GM12878 (cell line): ENCODE results near the gene CDKL2. TPM values are rescaled to one million over a fixed set of nuclear protein-coding genes. Genes with fewer than 3 reads are reported as not detected.

Experiments used
- ATF2 ChIP-seq: IDR thresholded peaks from 2 replicates; pipeline ENCODE4 v1.6.1; 2012; ENCODE audit warnings: low read length, inconsistent platforms
- CEBPZ ChIP-seq: fragments of 150-350 bp; IDR thresholded peaks from 2 replicates; pipeline ENCODE4 v1.6.1; 2016; ENCODE audit warnings: low read depth, low read length
- E4F1 ChIP-seq: fragments of 450-650 bp; IDR thresholded peaks from 2 replicates; pipeline ENCODE4 v1.6.1; 2018; ENCODE audit warnings: borderline replicate concordance, mild to moderate bottlenecking; ENCODE audit not compliant: partially characterized antibody
- EED ChIP-seq: sonication (generic); IDR thresholded peaks from 2 replicates; pipeline ENCODE4 v1.6.1; 2016; ENCODE audit warnings: antibody characterized with exemption, low read depth
- EP300 ChIP-seq, 2 experiments: fragments of 150-350 bp in 1 of 2; IDR thresholded peaks; 2 replicates each; pipeline ENCODE4 v1.6.1; 2011 to 2012; ENCODE audit warnings: low read depth in 2 of 2, low read length in 2 of 2, borderline replicate concordance in 1 of 2, improper control_type of control experiment in 1 of 2, inconsistent platforms in 1 of 2; ENCODE audit not compliant: control insufficient read depth in 1 of 2
- KAT2A ChIP-seq: conservative IDR thresholded peaks from 2 replicates; pipeline ENCODE4 v1.6.1; 2011; ENCODE audit warnings: low read depth, low read length; ENCODE audit not compliant: control insufficient read depth
- NBN ChIP-seq: fragments of 450-650 bp; IDR thresholded peaks from 2 replicates; pipeline ENCODE4 v1.6.1; 2016
- NFIC ChIP-seq: IDR thresholded peaks from 2 replicates; pipeline ENCODE4 v1.6.1; 2012; ENCODE audit warnings: low read depth, mild to moderate bottlenecking, inconsistent platforms, low read length, moderate library complexity
- NFYB ChIP-seq: IDR thresholded peaks from 2 replicates; pipeline ENCODE4 v1.6.1; 2011; ENCODE audit warnings: low read depth, mild to moderate bottlenecking, low read length, improper control_type of control experiment, moderate library complexity; ENCODE audit not compliant: insufficient read depth
- RAD21 ChIP-seq: IDR thresholded peaks from 2 replicates; pipeline ENCODE4 v1.6.1; 2011; ENCODE audit warnings: mild to moderate bottlenecking, low read depth, low read length, moderate library complexity; ENCODE audit not compliant: insufficient read depth
- SKIL ChIP-seq: fragments of 450-650 bp; IDR thresholded peaks from 2 replicates; pipeline ENCODE4 v1.6.1; 2017; ENCODE audit warnings: mild to moderate bottlenecking, low read depth, inconsistent platforms; ENCODE audit not compliant: poor library complexity, severe bottlenecking
- STAT3 ChIP-seq: IDR thresholded peaks from 2 replicates; pipeline ENCODE4 v1.6.1; 2011; ENCODE audit warnings: low read depth, low read length, improper control_type of control experiment
- ZNF592 ChIP-seq: fragments of 450-650 bp; IDR thresholded peaks from 2 replicates; pipeline ENCODE4 v1.6.1; 2017; ENCODE audit warnings: mild to moderate bottlenecking, moderate library complexity
- polyA plus RNA-seq, 11 experiments: library from polyadenylated mRNA; depleted of rRNA in 4 of 11; unstranded in 6 of 11; stranded (reverse) in 5 of 11; fragments of >200 nt; fragmentation: Nextera tagmentation in 4 of 11; fragmentation: Illumina TruSeq in 1 of 11; extraction: Ambion mirVana in 4 of 11; extraction: Trizol in 1 of 11; gene quantifications; 1 replicate in 1 of 11; 2 replicates in 10 of 11; pipeline versions ENCODE4 v1.2.1 to v1.2.3, GENCODE V29; 2011 to 2016; ENCODE audit warnings: inconsistent platforms in 2 of 11, missing spikeins in 2 of 11, low read depth in 1 of 11
- total RNA-seq, 4 experiments: library from RNA; depleted of rRNA in 3 of 4; stranded (reverse); fragments of >200 nt in 3 of 4; fragmentation: Illumina TruSeq in 1 of 4; extraction: Trizol in 1 of 4; gene quantifications; 2 replicates each; pipeline versions ENCODE4 v1.2.1 to v1.2.3, GENCODE V29; 2013 to 2021

Gene CDKL2
- total and polyA plus RNA-seq, 10 of the 15 experiments (the other 5 are each of a cell fraction or from before 2014, with no cell fraction given), result 0.05 to 0.24 (median 0.06) TPM; not detected in 7

- TF ChIP-seq E4F1 (no peak), EED (no peak), NBN (0 out of 2 replicates have a peak, but pooled peaks have one; percentile 62), EP300 (IDR thresholded peaks at IDR 0.05; ENCODE audit: borderline replicate concordance in 1 of 2, control insufficient read depth in 1 of 2, low read depth in 2 of 2, low read length in 2 of 2) (peak in 1 of 2 experiments; percentile 9; a peak in 1 of 4 replicates), ZNF592 (no peak), RAD21 (no peak), SKIL (no peak), NFYB (peak; percentile 75; the same call in 1 of the 2 replicates), NFIC (no peak), ATF2 (no peak), KAT2A (no peak), CEBPZ (no peak), STAT3 (no peak)
These were observed 43.0 kb upstream of the CDKL2 start, which contains the start of gene G3BP2 (continued) for GRCh38 chr4:75673027-75673958.
